ENCODE results near the gene CUX1.
"Not testable (repeated sequence)": the region's sequence is repeated elsewhere in the genome, so short reads cannot be mapped to it uniquely, and the experiment has no call there.

CUX1 gene

GRCh38 chr7:102008535-102009262, 191.3 kb downstream of the CUX1 start:
- DNase-seq (ENCODE audit: low read depth in 2 of 2): no peak

- no peak for DNase-seq (ENCODE audit: low read depth in 2 of 2)
Measured at GRCh38 chr7:102009628-102010027, 192.2 kb downstream of the CUX1 start.

- DNase-seq (ENCODE audit: low read depth in 2 of 2): not testable (repeated sequence)
Measured at GRCh38 chr7:102012112-102012830, 194.8 kb downstream of the CUX1 start.

- DNase-seq (ENCODE audit: low read depth in 2 of 2): no peak
Measured at GRCh38 chr7:102012941-102013461, 195.6 kb downstream of the CUX1 start.

DNA sequence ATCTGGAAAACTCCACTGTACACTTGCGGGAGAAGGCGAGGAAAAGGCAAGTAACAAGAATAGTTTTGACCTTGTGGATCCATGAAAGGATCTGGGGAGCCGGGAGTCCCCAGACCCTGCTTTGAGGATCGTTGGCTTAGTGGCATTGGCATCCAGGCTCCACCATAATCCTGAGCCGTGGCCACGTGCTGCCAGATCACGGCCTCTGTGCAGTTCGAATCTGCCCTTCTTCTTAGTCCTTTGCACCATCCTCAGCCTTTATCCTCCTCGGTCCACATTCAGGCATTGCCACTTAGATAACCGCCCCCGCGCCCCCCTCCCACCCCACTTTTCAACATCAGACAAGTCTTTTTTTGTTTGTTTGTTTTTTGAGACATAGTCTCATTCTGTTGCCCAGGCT, 201.4 kb downstream of the CUX1 start:
- DNase-seq (ENCODE audit: low read depth in 2 of 2): no peak

- no peak for DNase-seq (ENCODE audit: low read depth in 2 of 2)
Measured at GRCh38 chr7:102019461-102019860, 202.0 kb downstream of the CUX1 start.

DNA sequence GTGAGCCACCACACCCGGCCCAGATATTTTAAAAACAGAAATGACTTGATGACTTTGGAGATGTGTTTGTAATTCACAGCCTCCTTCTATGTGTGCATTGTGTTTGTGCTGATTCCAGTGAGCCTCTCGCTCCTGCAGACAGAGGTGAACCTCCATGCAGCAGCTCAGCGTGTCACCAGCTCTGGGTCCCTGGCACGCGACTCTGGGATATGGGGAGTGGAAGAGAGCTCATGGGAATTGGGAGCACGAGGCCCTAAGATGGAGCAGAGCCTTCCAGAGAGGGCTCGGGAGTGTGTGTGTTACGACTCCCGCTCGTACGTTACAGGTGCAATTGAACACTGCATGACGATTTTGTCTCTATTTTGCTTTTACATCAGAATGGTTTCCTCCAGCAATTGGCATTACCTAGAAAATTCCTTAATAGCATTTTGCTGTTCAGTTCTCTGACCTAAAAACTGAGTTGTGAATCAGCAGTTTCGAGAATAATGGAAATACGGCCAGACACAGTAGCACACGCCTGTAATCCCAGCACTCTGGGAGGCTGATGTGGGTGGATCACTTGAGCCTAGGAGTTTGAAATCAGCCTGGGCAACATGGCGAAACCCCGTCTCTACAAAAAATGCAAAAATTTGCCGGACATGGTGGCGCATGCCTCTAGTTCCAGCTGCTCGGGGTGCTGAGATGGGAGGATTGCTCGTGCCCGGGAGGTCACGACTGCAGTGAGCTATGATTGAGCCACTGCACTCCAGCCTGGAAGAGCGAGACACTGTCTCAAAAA, 204.6 kb downstream of the CUX1 start:
- no peak for DNase-seq (ENCODE audit: low read depth in 2 of 2)

DNA sequence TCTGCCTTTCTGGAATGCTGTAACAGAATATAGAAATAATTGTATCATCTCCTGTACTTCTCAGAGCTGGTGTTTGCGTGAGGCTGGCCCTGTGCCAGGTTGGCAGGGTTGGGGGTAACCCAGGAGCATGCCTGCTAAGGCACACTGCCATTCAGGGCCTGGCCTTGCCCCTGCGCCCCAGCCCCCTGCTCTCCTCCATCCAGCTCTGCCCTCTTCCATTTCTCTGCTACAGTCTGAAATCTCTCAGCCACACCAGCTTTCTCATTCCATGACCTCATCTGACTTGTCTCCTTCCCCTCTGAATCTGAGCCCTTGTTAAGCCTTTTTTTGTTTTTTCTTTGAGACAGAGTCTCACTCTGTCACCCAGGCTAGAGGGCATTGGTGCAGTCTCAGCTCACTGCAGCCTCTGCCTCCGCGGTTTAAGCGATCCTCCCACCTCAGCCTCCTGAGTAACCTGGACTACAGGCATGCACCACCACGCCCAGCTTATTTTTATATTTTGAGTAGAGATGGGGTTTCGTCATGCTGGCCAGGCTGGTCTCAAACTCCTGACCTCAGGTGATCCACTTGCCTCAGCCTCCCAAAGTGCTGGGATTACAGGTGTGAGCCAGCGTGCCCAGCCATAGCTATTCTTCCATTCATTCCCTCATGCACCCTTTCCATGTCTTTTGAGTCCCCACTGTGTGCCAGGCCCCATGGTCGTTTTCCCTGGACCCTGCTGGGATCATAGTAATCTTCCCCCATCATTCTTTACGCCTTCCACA, 206.8 kb downstream of the CUX1 start:
- no peak for DNase-seq (ENCODE audit: low read depth in 2 of 2)

- DNase-seq (ENCODE audit: low read depth in 2 of 2): no peak
Measured at GRCh38 chr7:102024769-102025391, 207.5 kb downstream of the CUX1 start.

- not testable (repeated sequence) for DNase-seq (ENCODE audit: low read depth in 2 of 2)
Measured at GRCh38 chr7:102025777-102026176, 208.4 kb downstream of the CUX1 start.

DNA sequence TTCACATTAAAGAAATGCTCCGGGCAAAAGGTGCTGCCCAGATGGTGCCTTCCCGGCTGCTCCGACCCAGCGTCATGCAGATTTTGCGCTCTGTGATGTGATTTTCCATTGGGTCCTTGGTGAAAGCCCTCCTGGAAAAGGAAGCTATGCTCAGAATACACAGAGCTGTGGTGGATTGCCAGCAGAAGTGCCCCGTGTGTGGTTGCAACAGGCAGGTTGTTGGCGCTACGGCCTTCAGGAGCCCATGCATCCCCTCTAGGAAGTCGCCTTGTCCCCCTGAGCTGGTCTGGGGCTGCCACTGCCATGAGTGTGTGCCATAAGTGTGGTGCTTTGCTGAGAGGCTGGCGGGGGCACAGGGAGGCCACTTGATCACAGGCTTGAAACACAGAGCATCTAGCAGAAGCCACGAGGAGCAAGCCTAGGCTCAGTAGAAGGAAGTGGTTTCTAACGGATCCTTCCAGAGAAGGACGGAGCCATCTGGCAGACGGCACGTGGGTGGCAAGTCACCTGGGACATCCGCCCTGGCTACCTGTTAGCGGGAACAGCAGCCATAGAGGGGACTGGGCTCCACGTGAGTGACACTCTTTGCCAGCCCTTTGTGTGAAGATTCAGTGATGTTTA, 210.9 kb downstream of the CUX1 start:
- no peak for DNase-seq (ENCODE audit: low read depth in 2 of 2)

GRCh38 chr7:102029616-102030015, 212.2 kb downstream of the CUX1 start:
- no peak for DNase-seq (ENCODE audit: low read depth in 2 of 2)

DNA sequence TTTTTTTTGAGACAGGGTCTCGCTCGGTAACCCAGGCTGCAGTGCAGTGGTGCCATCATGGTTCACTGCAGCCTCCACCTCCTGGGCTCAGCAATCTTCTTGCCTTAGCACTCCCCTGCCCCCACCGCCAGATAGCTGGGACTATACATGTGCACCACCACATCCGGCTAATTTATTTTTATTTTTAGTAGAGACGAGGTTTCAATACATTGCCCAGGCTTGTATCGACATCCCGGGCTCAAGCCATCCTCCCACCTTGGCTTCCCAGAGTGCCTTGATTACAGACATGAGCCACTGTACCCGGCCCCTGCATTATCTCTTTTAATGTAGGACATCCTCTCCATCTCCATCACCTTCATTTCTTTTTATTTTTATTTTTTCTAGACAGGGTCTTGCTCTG, 213.3 kb downstream of the CUX1 start:
- DNase-seq (ENCODE audit: low read depth in 2 of 2): no peak

DNA sequence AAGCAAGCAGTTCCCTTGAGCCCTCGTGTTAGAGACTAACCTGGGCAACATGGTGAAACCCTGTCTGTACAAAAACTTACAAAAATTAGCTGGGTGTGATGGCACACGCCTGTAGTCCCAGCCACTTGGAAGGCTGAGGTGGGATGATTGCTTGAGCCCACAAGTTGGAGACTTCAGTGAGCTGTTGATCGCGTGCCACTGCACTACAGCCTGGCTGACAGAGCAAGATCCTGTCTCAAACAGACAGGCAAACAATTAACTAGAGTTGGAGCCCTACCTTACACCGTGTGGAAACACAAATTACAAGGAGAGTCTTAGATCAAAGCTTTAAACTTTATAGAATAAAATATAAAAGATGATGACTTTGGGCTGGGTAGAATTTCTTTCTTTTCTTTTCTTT, 219.5 kb downstream of the CUX1 start:
- DNase-seq (ENCODE audit: low read depth in 2 of 2): no peak

- DNase-seq (ENCODE audit: low read depth in 2 of 2): no peak
Measured at GRCh38 chr7:102039706-102040105, 222.3 kb downstream of the CUX1 start.

DNA sequence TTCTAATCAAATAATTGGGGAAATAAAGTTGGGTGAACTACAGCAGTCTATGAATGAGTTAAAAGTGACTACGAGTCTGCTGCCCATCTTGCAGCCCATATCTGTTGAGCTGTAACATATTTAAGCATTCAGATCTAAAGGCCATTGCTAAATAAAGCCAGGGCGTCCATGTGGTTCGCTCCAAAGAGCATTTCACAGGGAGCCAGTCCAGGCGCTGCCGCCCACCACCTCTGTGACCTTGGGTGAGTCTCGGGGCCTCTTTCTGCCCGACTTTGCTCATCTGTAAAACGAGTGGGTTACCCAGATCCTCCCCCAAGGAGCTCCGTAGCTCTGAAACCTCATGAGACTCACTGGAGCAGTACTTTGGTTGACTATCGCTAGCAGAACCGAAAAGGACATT, 223.1 kb downstream of the CUX1 start:
- DNase-seq (ENCODE audit: low read depth in 2 of 2): no peak

- DNase-seq (ENCODE audit: low read depth in 2 of 2): no peak
Measured at GRCh38 chr7:102042016-102042656, 224.7 kb downstream of the CUX1 start.

GRCh38 chr7:102042796-102043195, 225.4 kb downstream of the CUX1 start:
- DNase-seq (ENCODE audit: low read depth in 2 of 2): not testable (repeated sequence)

- no peak for DNase-seq (ENCODE audit: low read depth in 2 of 2)
Measured at GRCh38 chr7:102044641-102044983, 227.2 kb downstream of the CUX1 start.

DNA sequence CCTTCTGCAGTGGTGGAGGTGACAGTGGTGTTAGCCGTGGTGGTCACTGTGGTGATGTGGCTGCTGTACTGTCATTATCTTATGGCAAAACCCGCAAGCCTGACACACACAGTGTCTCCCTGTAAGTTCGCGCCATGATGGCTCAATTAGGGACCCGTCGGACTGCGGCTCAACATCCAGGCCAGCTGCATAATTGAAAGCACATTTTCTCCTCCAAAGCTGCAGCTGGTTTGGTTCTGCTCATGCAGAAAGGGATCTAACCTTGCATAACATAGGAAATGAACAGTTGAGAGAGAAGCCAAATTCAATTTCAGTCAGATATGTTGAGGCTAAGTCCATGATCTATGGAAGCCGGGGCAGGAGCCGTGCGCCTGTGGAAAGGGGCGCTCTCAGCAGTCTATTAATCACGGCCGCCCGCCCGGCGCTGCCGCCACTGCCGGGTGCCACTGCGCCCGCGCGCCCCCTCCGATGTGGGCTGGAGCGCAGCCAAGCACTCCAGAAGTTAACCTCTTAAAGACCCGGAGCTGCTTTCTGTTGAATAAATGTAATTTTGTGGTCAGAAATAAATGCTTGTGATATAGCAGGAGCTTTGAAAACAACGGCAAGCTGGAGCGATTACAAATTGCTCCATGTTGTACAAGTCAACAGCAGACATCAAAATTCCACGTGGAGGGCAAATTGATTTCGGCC, 227.7 kb downstream of the CUX1 start:
- no peak for DNase-seq (ENCODE audit: low read depth in 2 of 2)

All from stimulated activated CD8-positive, alpha-beta memory T cell treated with anti-CD3 and anti-CD28 coated beads, Interleukin-2, amount 100 ng/mL, for 1 hour (primary cell).